Heart left ventricle (tissue), 16 donors: ENCODE measurements around the gene HTR3C. TPM values are rescaled to one million over a fixed set of nuclear protein-coding genes. Genes with fewer than 3 reads are reported as not detected.
"Not testable (repeated sequence)": the region's sequence is repeated elsewhere in the genome, so short reads cannot be mapped to it uniquely, and the experiment has no call there.

Experiments used
- ATAC-seq, 4 donors: fragments of 200-7000 bp; cut with Tn5 transposase; one replicate each; pipeline ENCODE4 v1.9.1; 2020 to 2022; ENCODE audit warnings: moderate library complexity in 4 of 4, mild to moderate bottlenecking in 3 of 4, moderate number of reproducible peaks in 1 of 4
- DNase-seq, 5 donors: peaks; one replicate each; pipeline ENCODE4 v3.0.0-alpha.2; 2020
- H3K27ac ChIP-seq, 12 donors: fragments of 200-600 bp; sonication (generic) in 4 of 12; one replicate each; pipeline versions ENCODE4 v1.5.0 to v1.8.0; 2016 to 2022; ENCODE audit warnings: mild to moderate bottlenecking in 2 of 12
- H3K27me3 ChIP-seq, 9 donors: fragments of 200-600 bp; sonication (generic) in 2 of 9; one replicate each; pipeline versions ENCODE4 v1.5.1 to v1.8.0; 2016 to 2022; ENCODE audit warnings: mild to moderate bottlenecking in 3 of 9
- H3K36me3 ChIP-seq, 9 donors: fragments of 200-600 bp; sonication (generic) in 2 of 9; one replicate each; pipeline versions ENCODE4 v1.5.0 to v1.8.0; 2018 to 2022; ENCODE audit warnings: mild to moderate bottlenecking in 2 of 9
- H3K4me1 ChIP-seq, 12 donors: fragments of 200-600 bp; sonication (generic) in 4 of 12; one replicate each; pipeline versions ENCODE4 v1.5.0 to v1.8.0; 2016 to 2022; ENCODE audit warnings: mild to moderate bottlenecking in 3 of 12
- H3K4me3 ChIP-seq, 12 donors: fragments of 200-600 bp; sonication (generic) in 4 of 12; one replicate each; pipeline versions ENCODE4 v1.5.0 to v1.8.0; 2017 to 2022; ENCODE audit warnings: mild to moderate bottlenecking in 9 of 12, moderate library complexity in 4 of 12
- H3K9me3 ChIP-seq, 12 donors: fragments of 200-600 bp; sonication (generic) in 4 of 12; one replicate each; pipeline versions ENCODE4 v1.5.0 to v1.8.0; 2016 to 2022; ENCODE audit warnings: mild to moderate bottlenecking in 1 of 12
- CTCF ChIP-seq, 12 donors: fragments of 200-600 bp; sonication (generic) in 4 of 12; IDR thresholded peaks; one replicate each; pipeline versions ENCODE4 v1.5.0 to v1.8.0; 2018 to 2022; ENCODE audit warnings: antibody characterized with exemption in 12 of 12, mild to moderate bottlenecking in 5 of 12
- POLR2A ChIP-seq, 2 donors: fragments of 450-650 bp; IDR thresholded peaks; one replicate each; pipeline ENCODE4 v1.6.1; 2017; ENCODE audit warnings: antibody characterized with exemption in 2 of 2, mild to moderate bottlenecking in 2 of 2, moderate library complexity in 2 of 2
- WGBS, 4 donors: extraction: QIAGEN DNeasy Blood & Tissue Kit in 2 of 4; methylation state at CpG; one replicate each; pipeline versions ENCODE4 v1.1.5 to v1.1.7; 2013 to 2018; 5-methylcytosine and 5-hydroxymethylcytosine counted together
- intact Hi-C, 10 donors: fragments of 100-400 bp; cut with DNase I; formaldehyde crosslinking; loops; one replicate each; pipeline versions ENCODE4 v1.11.1 to v1.14.2; 2022
- polyA plus RNA-seq, 2 donors: library from polyadenylated mRNA; stranded (reverse); fragments of 200-250 nt; gene quantifications; one replicate each; pipeline ENCODE4 v1.2.3, GENCODE V29; 2013
- total RNA-seq, 9 donors: library from RNA; depleted of rRNA in 2 of 9; stranded (reverse); fragments of >200 nt in 2 of 9; fragmentation: NEBNext Ultra II Directional in 3 of 9; extraction: Animal tissue kit (Norgen Biotek cat#: 25700) in 3 of 9; gene quantifications; one replicate each; pipeline versions ENCODE4 v1.1.0 to v1.2.4, GENCODE V29; 2016 to 2023
- donor health status: ischemic (EF 13 %, LVEDD 7.1; RV severe dilation, severe dysfunction).
- donor health status: healthy with polysubstance abuse.
- donor health status: DM: no; HTN: yes; CAD: no.
- donor health status: DM: no; HTN: no; CAD: no.
- donor health status: ischemic (EF 25% LVEDD 6.9; RV normal size, moderate dysfunction).
- donor health status: ischemic (EF 25% LVEDD 5.7; RV mildly dilated, moderate dysfunction).
- donor health status: healthy.
- donor health status: DM: yes; HTN: yes; CAD: no.
- donor health status: ischemic (EF 35%, LVEDD 5.7; RV mildly dilated, moderate dysfunction).
- donor health status: nonischemic (EF 11% LVEDD 7.7; RV severe dilation, severe dysfunction).
- donor health status: DM: yes; HTN: yes; CAD: no.
- donor health status: PGD.
- donor health status: ischemic (EF 29% LVEDD 5.4; RV normal size, mild dysfunction).
- donor health status: nonischemic (EF 23%, LVEDD 6.1; RV moderate dilation, normal function).

The HTR3C gene
- total and polyA plus RNA-seq, 11 donors, result not detected

GRCh38 chr3:184068344-184068743, 15.5 kb downstream of the HTR3C start:
- no peaks in the 10 kb centered on the region for H3K4me1 ChIP-seq
- H3K27me3 ChIP-seq, result no peaks in the 10 kb centered on the region
- DNase-seq (no peak), ATAC-seq (no peak)
- H3K9me3 ChIP-seq, result peaks cover 0 to 9% (median 0%) of the 10 kb centered on the region in 12 donors
- H3K4me3 ChIP-seq, result no peak overlapping the region
- no peaks in the 10 kb centered on the region for H3K36me3 ChIP-seq
- H3K27ac ChIP-seq, result no peak overlapping the region
- intact Hi-C loops, result no loop called here
- WGBS, 4 donors, result 85 to 98% (median 92%) methylated on average over 5 of the region's 5 CpGs
- no peak for TF ChIP-seq CTCF (IDR thresholded peaks at IDR 0.05)
- TF ChIP-seq POLR2A (IDR thresholded peaks at IDR 0.05), result no peak

GRCh38 chr3:184071142-184071541, 18.3 kb downstream of the HTR3C start:
- ATAC-seq, H3K27ac ChIP-seq, H3K9me3 ChIP-seq, H3K27me3 ChIP-seq, intact Hi-C loops, H3K4me1 ChIP-seq, DNase-seq, H3K36me3 ChIP-seq, H3K4me3 ChIP-seq: not testable (repeated sequence)
- 90 to 91% (median 91%) methylated on average over 7 of the region's 7 CpGs for WGBS, 4 donors

- WGBS, 4 donors, result 64 to 78% (median 73%) methylated on average over 4 of the region's 4 CpGs
- DNase-seq (no peak), ATAC-seq (no peak)
- no peaks in the 10 kb centered on the region for H3K36me3 ChIP-seq
- TF ChIP-seq CTCF (IDR thresholded peaks at IDR 0.05) (no peak), POLR2A (IDR thresholded peaks at IDR 0.05) (no peak)
- no peaks in the 10 kb centered on the region for H3K27me3 ChIP-seq
- H3K4me3 ChIP-seq, result no peak overlapping the region
- intact Hi-C loops, result no loop called here
- no peaks in the 10 kb centered on the region for H3K4me1 ChIP-seq
- peaks cover 0 to 9% (median 0%) of the 10 kb centered on the region in 12 donors for H3K9me3 ChIP-seq
- H3K27ac ChIP-seq, result no peak overlapping the region
Measured at GRCh38 chr3:184073621-184074020, 20.8 kb downstream of the HTR3C start.

- Histone ChIP-seq H3K27me3 (no peaks in the 10 kb centered on the region), H3K4me1 (no peaks in the 10 kb centered on the region), H3K4me3 (no peak overlapping the region), H3K9me3 (peaks cover 0 to 3% (median 0%) of the 10 kb centered on the region in 12 donors), H3K36me3 (no peaks in the 10 kb centered on the region), H3K27ac (no peak overlapping the region)
- intact Hi-C loops, result no loop called here
- ATAC-seq, result no peak
- 89 to 93% (median 92%) methylated on average over 6 of the region's 6 CpGs for WGBS, 4 donors
- DNase-seq, result no peak
- TF ChIP-seq CTCF (IDR thresholded peaks at IDR 0.05) (no peak), POLR2A (IDR thresholded peaks at IDR 0.05) (no peak)
Measured at GRCh38 chr3:184075901-184076300, 23.1 kb downstream of the HTR3C start.

- TF ChIP-seq CTCF (IDR thresholded peaks at IDR 0.05) (no peak), POLR2A (IDR thresholded peaks at IDR 0.05) (no peak)
- ATAC-seq (no peak), DNase-seq (no peak)
- no peak overlapping the region for H3K4me3 ChIP-seq
- H3K36me3 ChIP-seq, result no peaks in the 10 kb centered on the region
- 36 to 67% (median 63%) methylated on average over 3 to 5 of the region's 5 CpGs for WGBS, 4 donors
- H3K27me3 ChIP-seq, result no peaks in the 10 kb centered on the region
- H3K9me3 ChIP-seq, result no peaks in the 10 kb centered on the region
- H3K27ac ChIP-seq, result no peak overlapping the region
- intact Hi-C loops, result no loop called here
- H3K4me1 ChIP-seq, result no peaks in the 10 kb centered on the region
Measured at GRCh38 chr3:184077881-184078280, 25.0 kb downstream of the HTR3C start.
